ENCODE measurements around the gene CRYBB1.

The CRYBB1 gene

DNA sequence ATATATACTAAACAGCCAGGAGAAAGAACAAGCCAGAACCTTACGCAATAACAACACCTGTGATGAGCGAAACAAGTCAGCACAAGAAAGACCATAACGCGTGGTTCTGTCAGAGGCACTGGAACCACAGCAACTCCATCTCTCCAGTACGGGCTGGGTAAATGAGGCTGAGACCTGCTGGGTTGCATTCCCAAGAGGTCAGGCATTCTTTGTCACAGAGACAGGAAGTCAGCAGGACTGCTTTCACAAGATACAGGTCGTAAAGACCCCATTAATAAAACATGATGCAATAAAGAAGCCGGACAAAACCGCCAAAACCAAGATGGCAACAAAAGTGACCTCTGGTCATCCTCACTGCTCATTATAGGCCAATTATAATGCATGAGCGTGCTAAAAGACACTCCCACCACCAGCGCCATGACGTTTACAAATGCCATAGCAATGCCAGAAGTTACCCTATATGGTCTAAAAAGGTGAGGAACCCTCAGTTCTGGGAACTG, 49.6 kb downstream of the CRYBB1 start:
- no peak overlapping the region for H3K9ac ChIP-seq (ENCODE audit: low read depth, low read length)

GRCh38 chr22:26567610-26568009, 50.2 kb downstream of the CRYBB1 start:
- H2AFZ ChIP-seq (ENCODE audit: low read depth, low read length): no peak overlapping the region
- H3K79me2 ChIP-seq (ENCODE audit: insufficient read depth, low read length): no peaks in the 10 kb centered on the region
- H4K20me1 ChIP-seq (ENCODE audit: insufficient read depth, low read length): peaks cover 24% of the 10 kb centered on the region
- H3K4me1 ChIP-seq (ENCODE audit: insufficient read depth, low read length): no peaks in the 10 kb centered on the region
- no peaks in the 10 kb centered on the region for H3K27me3 ChIP-seq (ENCODE audit: insufficient read depth, low read length, poor library complexity)
- no peak for ATAC-seq (ENCODE audit: insufficient read depth, low read depth)
- no peak for TF ChIP-seq CTCF (IDR thresholded peaks at IDR 0.05; ENCODE audit: borderline replicate concordance, extremely low read depth, low read length, poor library complexity, severe bottlenecking)
- no peak for TF ChIP-seq EZH2 (IDR thresholded peaks at IDR 0.05; ENCODE audit: borderline replicate concordance, low read depth, low read length, severe bottlenecking)
- H3K36me3 ChIP-seq (ENCODE audit: insufficient read depth, low read length): no peaks in the 10 kb centered on the region
- H3K4me2 ChIP-seq (ENCODE audit: insufficient read depth, low read length): no peak overlapping the region
- no peak for DNase-seq
- H3K9ac ChIP-seq (ENCODE audit: low read depth, low read length): no peak overlapping the region
- H3K9me3 ChIP-seq (ENCODE audit: insufficient read depth, low read length, severe bottlenecking): no peaks in the 10 kb centered on the region
- H3K4me3 ChIP-seq (ENCODE audit: low read depth in 1 of 2, low read length in 2 of 2): no peak overlapping the region
- H3K27ac ChIP-seq (ENCODE audit: low read length): no peak overlapping the region

More for the DNA sequence above, 49.6 kb downstream of the CRYBB1 start:
- H3K27ac ChIP-seq (ENCODE audit: low read length): no peak overlapping the region
- H3K4me2 ChIP-seq (ENCODE audit: insufficient read depth, low read length): no peak overlapping the region
- no peak overlapping the region for H2AFZ ChIP-seq (ENCODE audit: low read depth, low read length)
- DNase-seq (no peak), ATAC-seq (ENCODE audit: insufficient read depth, low read depth) (peak; percentile 42; the same call in 1 of the 3 replicates)
- H3K36me3 ChIP-seq (ENCODE audit: insufficient read depth, low read length): no peaks in the 10 kb centered on the region
- no peaks in the 10 kb centered on the region for H3K9me3 ChIP-seq (ENCODE audit: insufficient read depth, low read length, severe bottlenecking)
- no peaks in the 10 kb centered on the region for H3K4me1 ChIP-seq (ENCODE audit: insufficient read depth, low read length)
- H4K20me1 ChIP-seq (ENCODE audit: insufficient read depth, low read length): peaks cover 22% of the 10 kb centered on the region
- no peaks in the 10 kb centered on the region for H3K27me3 ChIP-seq (ENCODE audit: insufficient read depth, low read length, poor library complexity)
- no peaks in the 10 kb centered on the region for H3K79me2 ChIP-seq (ENCODE audit: insufficient read depth, low read length)
- no peak overlapping the region for H3K4me3 ChIP-seq (ENCODE audit: low read depth in 1 of 2, low read length in 2 of 2)
- TF ChIP-seq CTCF (IDR thresholded peaks at IDR 0.05; ENCODE audit: borderline replicate concordance, extremely low read depth, low read length, poor library complexity, severe bottlenecking) (no peak), EZH2 (IDR thresholded peaks at IDR 0.05; ENCODE audit: borderline replicate concordance, low read depth, low read length, severe bottlenecking) (no peak)

DNA sequence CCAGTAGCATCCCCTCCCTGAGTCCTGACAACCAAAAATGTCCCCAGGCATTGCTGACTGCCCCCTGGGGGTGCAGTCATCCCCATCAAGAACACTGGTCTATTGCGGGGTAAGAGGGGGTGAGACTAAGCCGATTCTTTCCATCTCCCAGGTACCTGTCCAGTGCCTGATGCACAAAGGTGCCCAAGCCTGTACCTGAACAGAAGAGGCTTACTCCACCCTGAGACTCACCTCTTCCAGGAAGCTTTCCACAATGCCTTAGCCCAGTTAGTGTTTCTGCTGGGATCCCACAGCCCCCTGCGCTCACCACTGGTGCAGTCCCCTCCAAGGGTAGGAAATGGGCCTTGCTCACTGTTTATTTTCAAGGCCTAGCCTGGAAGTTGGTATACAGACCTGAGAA, 50.8 kb downstream of the CRYBB1 start:
- Histone ChIP-seq H4K20me1 (ENCODE audit: insufficient read depth, low read length) (peaks cover 24% of the 10 kb centered on the region), H2AFZ (ENCODE audit: low read depth, low read length) (no peak overlapping the region), H3K9me3 (ENCODE audit: insufficient read depth, low read length, severe bottlenecking) (no peaks in the 10 kb centered on the region), H3K27ac (ENCODE audit: low read length) (no peak overlapping the region), H3K4me2 (ENCODE audit: insufficient read depth, low read length) (no peak overlapping the region), H3K9ac (ENCODE audit: low read depth, low read length) (no peak overlapping the region), H3K79me2 (ENCODE audit: insufficient read depth, low read length) (no peaks in the 10 kb centered on the region), H3K4me1 (ENCODE audit: insufficient read depth, low read length) (no peaks in the 10 kb centered on the region), H3K36me3 (ENCODE audit: insufficient read depth, low read length) (no peaks in the 10 kb centered on the region), H3K4me3 (ENCODE audit: low read depth in 1 of 2, low read length in 2 of 2) (no peak overlapping the region), H3K27me3 (ENCODE audit: insufficient read depth, low read length, poor library complexity) (no peaks in the 10 kb centered on the region)
- no peak for ATAC-seq (ENCODE audit: insufficient read depth, low read depth)
- no peak for TF ChIP-seq CTCF (IDR thresholded peaks at IDR 0.05; ENCODE audit: borderline replicate concordance, extremely low read depth, low read length, poor library complexity, severe bottlenecking)
- TF ChIP-seq EZH2 (IDR thresholded peaks at IDR 0.05; ENCODE audit: borderline replicate concordance, low read depth, low read length, severe bottlenecking): no peak
- no peak for DNase-seq

DNA sequence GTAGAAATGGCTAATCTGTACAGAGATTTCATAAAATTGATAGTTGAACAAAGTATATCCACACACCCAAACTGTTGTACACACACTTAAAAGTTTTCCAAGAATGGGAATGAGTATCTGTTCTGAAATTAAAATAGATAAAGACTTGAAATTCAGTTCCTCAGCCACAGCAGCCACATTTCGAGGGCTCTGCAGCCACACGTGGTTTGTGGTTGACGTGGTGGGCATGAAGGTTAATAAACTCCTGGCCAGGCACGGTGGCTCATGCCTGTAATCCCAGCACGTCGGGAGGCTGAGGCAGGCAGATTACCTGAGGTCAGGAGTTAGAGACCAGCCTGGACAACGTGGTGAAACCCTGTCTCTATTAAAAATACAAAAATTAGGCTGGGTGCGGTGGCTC, 51.9 kb downstream of the CRYBB1 start:
- Histone ChIP-seq H3K9ac (ENCODE audit: low read depth, low read length) (no peak overlapping the region), H3K27ac (ENCODE audit: low read length) (no peak overlapping the region), H3K4me2 (ENCODE audit: insufficient read depth, low read length) (no peak overlapping the region), H2AFZ (ENCODE audit: low read depth, low read length) (no peak overlapping the region), H3K4me1 (ENCODE audit: insufficient read depth, low read length) (no peaks in the 10 kb centered on the region), H3K9me3 (ENCODE audit: insufficient read depth, low read length, severe bottlenecking) (no peaks in the 10 kb centered on the region), H3K79me2 (ENCODE audit: insufficient read depth, low read length) (no peaks in the 10 kb centered on the region), H3K27me3 (ENCODE audit: insufficient read depth, low read length, poor library complexity) (no peaks in the 10 kb centered on the region), H3K36me3 (ENCODE audit: insufficient read depth, low read length) (no peaks in the 10 kb centered on the region), H4K20me1 (ENCODE audit: insufficient read depth, low read length) (peaks cover 21% of the 10 kb centered on the region), H3K4me3 (ENCODE audit: low read depth in 1 of 2, low read length in 2 of 2) (no peak overlapping the region)
- DNase-seq (no peak), ATAC-seq (ENCODE audit: insufficient read depth, low read depth) (no peak)
- TF ChIP-seq EZH2 (IDR thresholded peaks at IDR 0.05; ENCODE audit: borderline replicate concordance, low read depth, low read length, severe bottlenecking): no peak
- TF ChIP-seq CTCF (IDR thresholded peaks at IDR 0.05; ENCODE audit: borderline replicate concordance, extremely low read depth, low read length, poor library complexity, severe bottlenecking): no peak

Data from DND-41 (cell line).